MM.1S (cell line): ENCODE measurements around the gene ABCC1.

ENCODE experiments used
- EZH2phosphoT487 ChIP-seq: fragments of 300-600 bp; sonication (generic); IDR thresholded peaks from 2 replicates; pipeline ENCODE4 v1.6.1; 2018; ENCODE audit warnings: antibody characterized with exemption, low read length
- TF ChIP-seq, protein P1 (sequence below): fragments of 300-600 bp; sonication (generic); IDR thresholded peaks from 2 replicates; pipeline ENCODE4 v1.5.1; 2016; ENCODE audit warnings: antibody characterized with exemption, low read length, mixed read lengths

DNA sequence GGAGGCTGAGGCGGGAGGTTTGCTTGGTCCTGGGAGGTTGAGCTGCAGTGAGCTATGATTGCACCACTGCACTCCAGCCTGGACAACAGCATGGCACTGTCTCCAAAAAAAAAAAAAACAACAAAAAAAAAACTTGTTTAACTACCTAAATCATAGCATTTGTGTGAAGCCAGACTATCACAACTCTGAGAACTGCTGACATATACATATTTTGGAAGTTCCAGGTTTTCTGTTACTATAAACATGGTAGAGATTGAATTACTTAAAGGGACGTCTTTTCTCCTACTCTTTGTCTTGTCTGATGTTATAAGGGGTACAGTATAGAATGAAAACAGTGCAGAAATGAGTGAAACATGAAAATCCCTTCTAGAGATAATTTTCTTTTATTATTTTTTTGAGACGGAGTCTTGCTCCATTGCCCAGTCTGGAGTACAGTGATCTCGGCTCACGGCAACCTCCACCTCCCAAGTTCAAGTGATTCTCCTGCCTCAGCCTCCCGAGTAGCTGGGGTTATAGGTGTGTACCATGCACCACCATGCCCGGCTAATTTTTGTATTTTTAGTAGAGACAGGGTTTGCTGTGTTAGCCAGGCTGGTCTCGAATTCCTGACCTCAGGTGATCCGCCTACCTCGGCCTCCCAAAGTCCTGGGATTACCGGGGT lies 18.4 kb downstream of the ABCC1 start:
- no peak for TF ChIP-seq EZH2phosphoT487
- TF ChIP-seq, protein P1, sequence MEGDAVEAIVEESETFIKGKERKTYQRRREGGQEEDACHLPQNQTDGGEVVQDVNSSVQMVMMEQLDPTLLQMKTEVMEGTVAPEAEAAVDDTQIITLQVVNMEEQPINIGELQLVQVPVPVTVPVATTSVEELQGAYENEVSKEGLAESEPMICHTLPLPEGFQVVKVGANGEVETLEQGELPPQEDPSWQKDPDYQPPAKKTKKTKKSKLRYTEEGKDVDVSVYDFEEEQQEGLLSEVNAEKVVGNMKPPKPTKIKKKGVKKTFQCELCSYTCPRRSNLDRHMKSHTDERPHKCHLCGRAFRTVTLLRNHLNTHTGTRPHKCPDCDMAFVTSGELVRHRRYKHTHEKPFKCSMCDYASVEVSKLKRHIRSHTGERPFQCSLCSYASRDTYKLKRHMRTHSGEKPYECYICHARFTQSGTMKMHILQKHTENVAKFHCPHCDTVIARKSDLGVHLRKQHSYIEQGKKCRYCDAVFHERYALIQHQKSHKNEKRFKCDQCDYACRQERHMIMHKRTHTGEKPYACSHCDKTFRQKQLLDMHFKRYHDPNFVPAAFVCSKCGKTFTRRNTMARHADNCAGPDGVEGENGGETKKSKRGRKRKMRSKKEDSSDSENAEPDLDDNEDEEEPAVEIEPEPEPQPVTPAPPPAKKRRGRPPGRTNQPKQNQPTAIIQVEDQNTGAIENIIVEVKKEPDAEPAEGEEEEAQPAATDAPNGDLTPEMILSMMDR: no peak
